HG03432 (cell line): ENCODE results near the gene GBP1.
"Not testable (repeated sequence)": the region's sequence is repeated elsewhere in the genome, so short reads cannot be mapped to it uniquely, and the experiment has no call there.

ENCODE experiments used
- ATAC-seq: cut with Tn5 transposase; IDR thresholded peaks from one replicate; pipeline ENCODE4 v1.9.1; 2021; ENCODE audit warnings: mild to moderate bottlenecking, moderate library complexity; ENCODE audit not compliant: unreplicated experiment

GBP1 gene

DNA sequence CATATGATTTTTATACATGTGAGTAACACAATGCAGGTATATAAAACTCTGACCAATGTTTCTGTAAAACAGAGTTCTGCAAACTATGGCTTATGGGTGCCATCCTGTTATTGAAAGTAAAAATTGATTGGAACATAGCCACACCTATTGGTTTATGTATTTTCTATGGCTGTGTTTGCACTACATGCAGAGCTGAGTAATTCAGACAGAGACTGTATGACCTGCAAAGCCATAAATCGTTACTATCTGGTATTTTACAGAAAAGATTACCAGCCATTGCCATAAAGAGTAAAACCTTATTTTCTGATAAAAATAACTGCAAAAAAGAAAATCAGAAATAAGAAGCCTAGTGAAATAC is 13.1 kb downstream of the GBP1 start:
- no peak for ATAC-seq

DNA sequence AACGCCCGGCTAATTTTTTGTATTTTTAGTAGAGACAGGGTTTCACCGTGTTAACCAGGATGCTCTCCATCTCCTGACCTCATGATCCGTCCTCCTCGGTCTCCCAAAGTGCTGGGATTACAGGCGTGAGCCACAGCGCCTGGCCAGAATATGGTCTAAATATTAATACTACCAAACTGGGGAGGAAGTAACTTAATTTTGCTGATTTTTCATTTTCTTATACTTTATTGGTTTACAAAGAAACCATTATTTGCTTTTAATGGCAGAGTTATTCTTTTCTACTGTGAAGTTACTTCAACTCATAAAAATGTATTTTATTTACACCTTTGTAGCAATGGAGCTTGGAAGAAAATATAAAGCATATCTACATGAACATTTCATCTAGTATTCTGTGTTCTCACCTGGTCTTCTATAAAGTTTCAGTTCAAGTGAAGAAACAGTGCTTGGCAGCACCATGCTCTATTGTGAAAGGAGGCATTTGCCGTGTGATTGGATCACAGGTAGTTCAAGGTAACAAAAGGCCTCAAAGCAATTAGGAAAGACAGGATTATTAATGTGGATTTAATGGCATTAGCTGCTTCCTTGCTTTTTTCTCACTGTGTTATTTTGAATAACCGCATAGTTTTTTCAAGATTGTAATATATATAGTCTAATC is 13.6 kb downstream of the GBP1 start:
- no peak for ATAC-seq

GRCh38 chr1:89050649-89051033 is 14.4 kb downstream of the GBP1 start:
- ATAC-seq: no peak

- ATAC-seq: not testable (repeated sequence)
Measured at GRCh38 chr1:89049901-89050648, 14.9 kb downstream of the GBP1 start.

GRCh38 chr1:89049187-89049586 is 15.8 kb downstream of the GBP1 start:
- ATAC-seq: not testable (repeated sequence)

GRCh38 chr1:89047734-89048133 is 17.3 kb downstream of the GBP1 start:
- ATAC-seq: no peak

DNA sequence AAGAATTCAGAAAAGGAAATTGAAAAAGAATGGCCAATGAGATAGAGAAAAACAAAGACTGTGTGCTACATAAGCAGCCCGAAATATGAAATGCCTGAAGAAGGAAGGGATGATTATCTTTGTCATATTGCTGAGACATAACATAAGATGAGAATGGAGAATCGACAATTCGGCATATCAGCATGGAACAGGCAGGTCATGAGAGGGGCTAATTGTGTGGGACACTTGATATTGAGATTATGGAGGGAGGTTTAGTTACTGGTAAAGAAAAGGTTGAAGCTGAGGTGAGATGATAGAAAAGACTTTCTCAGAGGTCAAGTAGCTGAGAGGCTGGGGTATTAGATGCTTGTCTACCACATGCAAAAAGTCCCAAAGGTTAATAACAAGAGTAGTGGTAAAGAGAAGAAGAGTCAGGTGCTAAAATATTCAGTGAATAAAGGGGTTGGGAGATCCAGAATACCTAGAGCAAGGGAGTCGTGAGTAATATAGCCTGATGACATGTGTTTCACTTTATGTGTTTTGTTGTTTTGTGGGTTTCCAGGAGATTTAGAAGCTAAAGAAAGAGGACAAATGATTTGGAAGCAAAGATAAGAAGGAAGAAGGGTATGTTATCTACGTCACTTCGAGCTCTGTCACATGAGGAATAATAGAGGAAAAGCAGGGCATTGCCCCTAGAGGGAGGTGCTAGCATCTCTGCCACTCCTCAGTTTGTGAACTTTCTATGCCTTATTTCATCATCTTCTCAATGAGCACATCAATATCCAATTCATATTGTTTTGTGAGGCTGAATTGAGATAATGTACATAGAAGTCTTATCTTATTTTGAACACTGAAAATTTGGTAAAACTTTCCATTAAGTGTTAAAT is 18.5 kb downstream of the GBP1 start:
- peak; percentile 78 for ATAC-seq

DNA sequence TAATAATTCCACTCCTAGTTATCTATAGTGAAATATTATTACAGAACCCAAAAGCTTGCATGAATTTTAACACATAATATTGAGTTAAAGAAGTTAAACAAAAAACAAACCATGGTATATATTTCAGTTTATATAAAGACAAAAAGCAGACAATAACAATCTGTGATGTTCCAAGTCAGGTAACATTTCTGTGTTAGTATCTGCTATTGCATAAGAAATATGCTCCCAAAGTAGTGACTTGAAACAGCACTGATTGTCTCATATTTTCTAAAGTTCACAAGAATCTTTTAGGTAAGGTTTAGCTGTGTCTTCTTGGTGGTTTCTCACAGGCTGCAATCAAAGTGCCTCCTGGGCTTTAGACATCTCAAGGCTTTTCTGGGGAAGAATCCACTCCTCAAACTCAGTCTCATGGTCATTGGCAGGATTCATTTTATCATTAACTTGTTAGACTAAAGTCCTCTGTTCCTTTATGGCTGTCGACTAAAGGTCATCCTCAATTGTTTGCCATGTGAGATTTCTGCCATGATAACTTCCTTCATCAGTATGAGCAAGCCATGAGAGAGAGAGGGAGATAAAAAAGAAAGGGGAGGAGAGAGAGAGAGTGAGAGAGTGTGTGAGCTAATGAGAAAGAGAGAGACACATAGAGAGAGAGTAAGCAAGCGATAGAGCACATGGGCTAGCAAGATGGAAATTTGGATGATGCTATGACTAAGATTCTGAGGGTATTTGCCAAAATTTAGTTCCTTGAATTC is 19.9 kb downstream of the GBP1 start:
- no peak for ATAC-seq

DNA sequence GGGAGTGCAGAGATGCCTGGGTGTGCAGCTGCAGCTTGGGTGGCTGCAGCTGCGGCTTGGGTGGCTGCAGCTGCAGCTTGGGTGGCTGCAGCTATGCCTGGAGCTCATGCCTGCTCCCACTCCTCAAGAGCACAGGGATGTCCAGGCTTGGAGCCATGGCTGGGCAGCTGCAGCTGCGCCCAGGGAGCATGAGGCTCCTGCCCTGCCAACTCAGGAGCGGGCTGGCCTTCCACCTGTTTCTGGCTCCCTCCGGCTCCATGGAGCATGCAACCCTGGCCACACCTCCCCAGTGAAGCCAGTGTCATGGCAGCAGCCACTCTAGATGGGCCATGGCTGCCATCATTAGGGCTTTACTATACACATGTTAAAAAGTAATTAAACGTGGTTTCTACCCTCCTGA is 21.1 kb downstream of the GBP1 start:
- ATAC-seq: no peak

GRCh38 chr1:89042491-89042890 is 22.5 kb downstream of the GBP1 start:
- ATAC-seq: no peak

DNA sequence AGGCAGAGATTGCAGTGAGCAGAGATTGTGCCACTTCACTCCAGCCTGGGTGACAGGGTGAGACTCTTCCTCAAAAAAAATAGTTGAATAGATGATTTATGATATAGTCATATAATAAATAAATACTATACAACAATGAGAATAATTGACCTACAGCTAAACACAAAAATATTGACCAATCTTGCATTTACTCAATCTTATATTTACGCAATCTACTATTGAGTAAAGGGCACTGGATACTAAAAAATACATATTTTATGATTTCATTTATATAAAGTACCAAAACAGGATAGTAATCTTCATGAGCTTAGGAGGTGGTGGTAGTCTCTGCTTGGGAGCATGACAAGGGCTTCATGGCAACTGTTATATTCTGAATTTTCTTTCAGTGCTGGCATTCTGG is 23.3 kb downstream of the GBP1 start:
- ATAC-seq: no peak

- ATAC-seq: peak; percentile 97
Measured at GRCh38 chr1:89041119-89041641, 23.8 kb downstream of the GBP1 start.

DNA sequence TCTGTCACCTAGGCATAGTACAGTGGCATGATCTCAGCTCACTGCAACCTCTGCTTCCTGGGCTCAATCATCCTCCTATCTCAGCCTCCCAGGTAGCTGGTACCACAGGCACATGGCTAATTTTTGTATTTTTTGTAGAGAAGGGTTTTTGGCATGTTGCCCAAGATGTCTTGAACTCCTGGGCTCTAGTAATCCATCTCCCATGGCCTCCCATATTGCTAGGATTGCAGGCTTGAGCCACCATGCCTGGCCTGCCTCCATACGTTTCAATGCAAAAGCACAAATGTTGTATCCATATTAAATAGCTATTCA is 24.7 kb downstream of the GBP1 start:
- ATAC-seq: no peak

GRCh38 chr1:89037186-89037585 is 27.8 kb downstream of the GBP1 start:
- ATAC-seq: no peak

DNA sequence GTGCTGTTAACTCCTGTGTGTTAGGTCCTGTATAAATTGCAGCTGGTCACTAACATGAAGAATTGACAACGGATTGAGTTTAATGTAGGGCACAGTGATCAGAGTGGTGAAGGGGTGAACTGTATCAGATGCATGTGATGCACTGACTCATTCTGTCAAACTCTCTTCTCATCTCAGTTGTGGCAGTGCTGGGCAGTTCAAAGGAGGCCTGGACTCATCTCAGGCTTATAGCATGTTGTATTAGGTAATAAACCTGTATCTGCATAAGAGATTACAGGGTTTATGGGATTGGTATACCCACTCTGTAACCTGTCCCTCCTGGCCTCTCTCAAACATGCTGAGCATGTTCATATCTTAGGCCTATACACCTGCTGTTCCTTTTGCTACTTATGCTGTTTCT is 29.9 kb downstream of the GBP1 start:
- ATAC-seq: no peak

DNA sequence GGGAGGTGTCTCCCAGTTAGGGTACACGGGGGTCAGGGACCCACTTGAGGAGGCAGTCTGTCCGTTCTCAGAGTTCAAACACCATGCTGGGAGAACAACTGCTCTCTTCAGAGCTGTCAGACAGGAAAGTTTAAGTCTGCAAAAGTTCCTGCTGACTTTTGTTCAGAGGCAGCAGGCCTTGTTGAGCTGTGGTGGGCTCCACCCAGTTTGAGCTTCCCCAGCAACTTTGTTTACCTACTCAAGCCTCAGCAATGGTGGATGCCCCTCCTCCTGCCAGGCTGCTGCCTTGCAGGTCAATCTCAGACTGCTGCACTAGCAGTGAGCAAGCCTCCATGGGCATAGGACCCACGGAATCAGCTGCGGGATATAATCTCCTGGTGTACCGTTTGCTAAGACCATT is 31.0 kb downstream of the GBP1 start:
- ATAC-seq: not testable (repeated sequence)

GRCh38 chr1:89029051-89029450 is 36.0 kb downstream of the GBP1 start:
- ATAC-seq: not testable (repeated sequence)

GRCh38 chr1:89025928-89026327 is 39.1 kb downstream of the GBP1 start:
- no peak for ATAC-seq

DNA sequence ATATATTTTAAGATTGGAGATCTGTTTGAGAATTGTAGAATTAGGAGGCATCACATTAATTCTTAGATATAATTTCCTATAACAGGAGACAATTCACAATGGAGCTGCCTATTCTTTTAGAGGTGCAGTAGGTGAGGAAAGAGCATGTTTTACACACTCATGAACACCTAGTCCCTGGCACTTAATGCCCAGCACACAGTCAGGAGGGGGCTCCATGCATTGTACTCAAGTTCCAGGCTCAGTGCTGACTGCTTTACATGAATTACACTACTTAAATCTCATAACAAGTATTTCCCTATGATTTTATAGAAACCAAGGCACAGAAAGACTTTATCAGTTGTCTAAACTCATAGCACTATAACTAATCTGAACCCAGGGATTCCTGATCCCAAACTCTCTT is 42.0 kb downstream of the GBP1 start:
- peak; percentile 19 for ATAC-seq

GRCh38 chr1:89022167-89022959 is 42.6 kb downstream of the GBP1 start, which contains the start of gene GBP3:
GBP3 (minus strand) TSS chr1:89022866; CDS start chr1:89020721, 2,145 bp downstream.
- ATAC-seq: peak; percentile 88
